Activated CD8-positive, alpha-beta T cell treated with anti-CD3 and anti-CD28 coated beads for 36 hours (primary cell): ENCODE results near the gene LRRC4C. TPM values are rescaled to one million over a fixed set of nuclear protein-coding genes. Genes with fewer than 3 reads are reported as not detected.
"Not testable (repeated sequence)": the region's sequence is repeated elsewhere in the genome, so short reads cannot be mapped to it uniquely, and the experiment has no call there.

Experiments
- ATAC-seq: fragments of 200-7000 bp; cut with Tn5 transposase; one replicate; pipeline ENCODE4 v1.10.0; 2021; ENCODE audit warnings: mild to moderate bottlenecking, moderate library complexity
- CTCF ChIA-PET: fragments of 350-600 bp; sonication (Branson Sonifier 250); formaldehyde crosslinking; loops from one replicate; lab custom pipeline; 2021; ENCODE audit warnings: antibody characterized with exemption; lab: Charles Lee
- POLR2A ChIA-PET: fragments of 350-600 bp; sonication (Branson Sonifier 250); formaldehyde crosslinking; loops from one replicate; lab custom pipeline; 2021; ENCODE audit warnings: antibody characterized with exemption; lab: Charles Lee
- DNase-seq: peaks from one replicate; pipeline ENCODE4 v3.0.0-alpha.2; 2020
- H3K27ac Mint-ChIP-seq: one replicate; pipeline ENCODE4 v1.8.0; 2021; ENCODE audit warnings: mild to moderate bottlenecking, mixed read lengths
- H3K27me3 Mint-ChIP-seq: one replicate; pipeline ENCODE4 v1.8.0; 2021; ENCODE audit warnings: mixed read lengths
- H3K36me3 Mint-ChIP-seq: one replicate; pipeline ENCODE4 v1.8.0; 2021; ENCODE audit warnings: low read depth, mixed read lengths
- H3K4me1 Mint-ChIP-seq: one replicate; pipeline ENCODE4 v1.8.0; 2021; ENCODE audit warnings: low read depth, mixed read lengths
- H3K4me3 Mint-ChIP-seq: one replicate; pipeline ENCODE4 v1.8.0; 2021; ENCODE audit warnings: mild to moderate bottlenecking, moderate library complexity, mixed read lengths
- H3K9me3 Mint-ChIP-seq: one replicate; pipeline ENCODE4 v1.8.0; 2021; ENCODE audit warnings: mixed read lengths
- intact Hi-C: fragments of 100-400 bp; cut with micrococcal nuclease; formaldehyde crosslinking; loops from one replicate; pipeline ENCODE4 v1.10.0; 2022
- total RNA-seq, 2 experiments: library from RNA; stranded (reverse); gene quantifications; one replicate each; pipeline ENCODE4 v1.2.3, GENCODE V29; 2021
- TF ChIP-seq, protein P1 (sequence below): fragments of 200-600 bp; IDR thresholded peaks from one replicate; pipeline ENCODE4 v1.8.0; 2022; ENCODE audit warnings: antibody characterized with exemption, mild to moderate bottlenecking

Gene LRRC4C
- total RNA-seq, 2 experiments from 2014 or later, result not detected

GRCh38 chr11:41031551-41032060, 427.8 kb downstream of the LRRC4C start:
- TF ChIP-seq, protein P1, sequence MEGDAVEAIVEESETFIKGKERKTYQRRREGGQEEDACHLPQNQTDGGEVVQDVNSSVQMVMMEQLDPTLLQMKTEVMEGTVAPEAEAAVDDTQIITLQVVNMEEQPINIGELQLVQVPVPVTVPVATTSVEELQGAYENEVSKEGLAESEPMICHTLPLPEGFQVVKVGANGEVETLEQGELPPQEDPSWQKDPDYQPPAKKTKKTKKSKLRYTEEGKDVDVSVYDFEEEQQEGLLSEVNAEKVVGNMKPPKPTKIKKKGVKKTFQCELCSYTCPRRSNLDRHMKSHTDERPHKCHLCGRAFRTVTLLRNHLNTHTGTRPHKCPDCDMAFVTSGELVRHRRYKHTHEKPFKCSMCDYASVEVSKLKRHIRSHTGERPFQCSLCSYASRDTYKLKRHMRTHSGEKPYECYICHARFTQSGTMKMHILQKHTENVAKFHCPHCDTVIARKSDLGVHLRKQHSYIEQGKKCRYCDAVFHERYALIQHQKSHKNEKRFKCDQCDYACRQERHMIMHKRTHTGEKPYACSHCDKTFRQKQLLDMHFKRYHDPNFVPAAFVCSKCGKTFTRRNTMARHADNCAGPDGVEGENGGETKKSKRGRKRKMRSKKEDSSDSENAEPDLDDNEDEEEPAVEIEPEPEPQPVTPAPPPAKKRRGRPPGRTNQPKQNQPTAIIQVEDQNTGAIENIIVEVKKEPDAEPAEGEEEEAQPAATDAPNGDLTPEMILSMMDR, result no peak
- intact Hi-C loops, result no loop called here
- Mint-ChIP-seq H3K4me3 (no peak overlapping the region), H3K27me3 (no peaks in the 10 kb centered on the region), H3K27ac (no peak overlapping the region), H3K9me3 (peaks cover 14% of the 10 kb centered on the region), H3K4me1 (no peaks in the 10 kb centered on the region), H3K36me3 (no peaks in the 10 kb centered on the region)
- no peak for DNase-seq
- no peak for ATAC-seq
- ChIA-PET CTCF (interaction anchor here (1.1 kb wide), 1 partner anchor 9 kb away, joined by 3 read pairs; no protein-coding TSS in a partner anchor), POLR2A (no interaction called here)

GRCh38 chr11:41020259-41020658, 439.2 kb downstream of the LRRC4C start:
- DNase-seq (no peak), ATAC-seq (no peak)
- Mint-ChIP-seq H3K27me3 (no peaks in the 10 kb centered on the region), H3K36me3 (no peaks in the 10 kb centered on the region), H3K4me3 (no peak overlapping the region), H3K4me1 (no peaks in the 10 kb centered on the region), H3K9me3 (peaks cover 14% of the 10 kb centered on the region), H3K27ac (no peak overlapping the region)
- TF ChIP-seq, protein P1, result no peak
- POLR2A ChIA-PET, result no interaction called here
- intact Hi-C loops, result no loop called here
- CTCF ChIA-PET, result no interaction called here

GRCh38 chr11:41019666-41020065, 439.8 kb downstream of the LRRC4C start:
- DNase-seq, H3K36me3 Mint-ChIP-seq, POLR2A ChIA-PET, ATAC-seq, H3K4me3 Mint-ChIP-seq, H3K4me1 Mint-ChIP-seq, intact Hi-C loops, H3K27ac Mint-ChIP-seq, H3K27me3 Mint-ChIP-seq: not testable (repeated sequence)
- H3K9me3 Mint-ChIP-seq, result peaks cover 12% of the 10 kb centered on the region
- CTCF ChIA-PET, result interaction anchor here (0.6 kb wide), 1 partner anchor 276 kb away, joined by 3 read pairs; no protein-coding TSS in a partner anchor

DNA sequence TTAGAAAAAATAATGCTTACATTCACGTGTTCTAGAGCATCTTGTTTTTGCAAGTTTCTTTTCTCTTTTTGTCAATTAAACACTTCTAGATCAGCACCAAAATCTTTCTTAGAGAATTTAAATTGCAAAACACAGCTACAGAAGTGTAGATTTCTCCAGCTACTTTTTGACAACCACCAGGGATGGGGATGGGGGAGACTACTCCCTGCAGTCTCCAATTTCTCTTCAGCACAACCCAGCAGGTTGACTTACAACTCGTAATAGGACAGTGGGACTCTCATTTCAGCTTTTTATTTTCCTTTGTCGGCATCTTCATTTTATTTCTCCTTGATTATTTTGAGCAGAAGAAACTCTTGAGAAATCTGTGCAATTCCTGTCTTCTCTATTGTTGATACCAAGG, 441.2 kb downstream of the LRRC4C start:
- Mint-ChIP-seq H3K9me3 (peaks cover 10% of the 10 kb centered on the region), H3K4me1 (no peaks in the 10 kb centered on the region), H3K27ac (no peak overlapping the region), H3K27me3 (no peaks in the 10 kb centered on the region), H3K4me3 (no peak overlapping the region), H3K36me3 (no peaks in the 10 kb centered on the region)
- ATAC-seq, result no peak
- ChIA-PET CTCF (no interaction called here), POLR2A (no interaction called here)
- intact Hi-C loops, result no loop called here
- TF ChIP-seq, protein P1, result no peak
- no peak for DNase-seq

DNA sequence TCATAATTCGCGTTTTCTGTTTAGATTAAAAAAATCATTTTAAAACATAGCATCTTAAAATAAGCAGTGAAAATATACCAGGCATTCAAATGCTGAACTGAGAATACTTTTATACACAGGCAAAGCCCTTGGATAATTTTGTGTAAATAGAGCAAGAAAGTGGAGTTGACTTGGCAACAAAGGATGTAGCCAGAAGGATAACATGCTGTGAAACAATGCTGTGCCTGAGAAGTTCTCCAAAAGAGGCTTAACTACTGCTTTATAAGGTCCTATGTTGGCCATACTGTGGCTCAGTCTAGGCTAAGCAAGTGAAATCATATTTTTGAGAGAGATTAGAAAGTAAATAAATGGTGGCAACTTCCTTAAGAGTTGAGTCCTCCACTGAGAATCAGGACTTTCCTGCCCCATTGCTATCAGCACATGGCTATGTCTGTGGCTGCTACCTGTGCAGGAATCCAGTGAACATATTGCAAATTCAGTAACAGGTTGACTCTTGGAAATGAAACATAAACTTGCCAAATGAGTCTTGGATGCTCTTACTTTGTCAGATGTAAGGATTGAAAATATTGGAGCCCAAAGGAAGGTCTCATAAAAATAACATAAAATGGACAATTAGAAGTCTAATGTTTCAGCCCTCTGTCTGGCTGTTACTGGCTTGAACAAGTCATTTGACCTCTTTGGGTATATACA, 448.9 kb downstream of the LRRC4C start:
- CTCF ChIA-PET, result no interaction called here
- no peak overlapping the region for H3K4me3 Mint-ChIP-seq
- POLR2A ChIA-PET, result no interaction called here
- DNase-seq, result no peak
- intact Hi-C loops, result no loop called here
- peaks cover 15% of the 10 kb centered on the region for H3K9me3 Mint-ChIP-seq
- H3K27me3 Mint-ChIP-seq, result no peaks in the 10 kb centered on the region
- no peaks in the 10 kb centered on the region for H3K4me1 Mint-ChIP-seq
- H3K36me3 Mint-ChIP-seq, result no peaks in the 10 kb centered on the region
- TF ChIP-seq, protein P1, result no peak
- ATAC-seq, result no peak
- no peak overlapping the region for H3K27ac Mint-ChIP-seq
